ENCODE results near the gene PIK3C2G.

- TF ChIP-seq MXI1 (IDR thresholded peaks at IDR 0.05; ENCODE audit: low read depth, low read length) (no peak), MAX (IDR thresholded peaks at IDR 0.05; ENCODE audit: low read depth, low read length) (no peak), SRF (IDR thresholded peaks at IDR 0.05; ENCODE audit: low read depth in 2 of 2, low read length in 2 of 2) (no peak), ASH2L (IDR thresholded peaks at IDR 0.05; ENCODE audit: borderline replicate concordance, low read depth) (no peak), ATF2 (IDR thresholded peaks at IDR 0.05; ENCODE audit: low read length) (no peak), POU2F2 (IDR thresholded peaks at IDR 0.05; ENCODE audit: borderline replicate concordance, low read depth, low read length) (no peak), NFYB (IDR thresholded peaks at IDR 0.05; ENCODE audit: insufficient read depth, low read depth, low read length) (no peak), POLR2A (IDR thresholded peaks at IDR 0.05; ENCODE audit: low read depth, low read length) (no peak)
These were observed 70.9 kb downstream of the PIK3C2G start for GRCh38 chr12:18332173-18332572.

All from GM12878 (cell line).